CD4-positive, CD25-positive, alpha-beta regulatory T cell (primary cell): ENCODE results near the gene NUMA1. TPM values are rescaled to one million over a fixed set of nuclear protein-coding genes. Genes with fewer than 3 reads are reported as not detected.

Experiments used
- ATAC-seq, 2 donors: fragments of 150-1000 bp; cut with Tn5 transposase; one replicate each; pipeline ENCODE4 v1.10.0; 2021; ENCODE audit warnings: low read depth in 2 of 2, moderate number of reproducible peaks in 2 of 2, moderate library complexity in 1 of 2
- DNase-seq, 3 donors: peaks; one replicate each; pipeline versions ENCODE4 v3.0.0 to v3.0.0-alpha.2; 2012 to 2022; ENCODE audit warnings: mixed read lengths in 1 of 3
- H3K27ac ChIP-seq: one replicate; pipeline ENCODE4 v1.7.0; 2013; ENCODE audit warnings: mild to moderate bottlenecking, low read length; ENCODE audit not compliant: insufficient read depth, poor library complexity, severe bottlenecking
- H3K27me3 ChIP-seq: one replicate; pipeline ENCODE4 v1.7.0; 2013; ENCODE audit warnings: low read length; ENCODE audit not compliant: control insufficient read depth, insufficient read depth
- H3K36me3 ChIP-seq: one replicate; pipeline ENCODE4 v1.7.0; 2013; ENCODE audit warnings: mild to moderate bottlenecking, low read length, moderate library complexity; ENCODE audit not compliant: control insufficient read depth, insufficient read depth
- H3K4me1 ChIP-seq: 2 replicates; pipeline ENCODE4 v1.7.0; 2013; ENCODE audit warnings: mild to moderate bottlenecking, low read length; ENCODE audit not compliant: insufficient read depth, control insufficient read depth, poor library complexity, severe bottlenecking
- H3K4me3 ChIP-seq: one replicate; pipeline ENCODE4 v1.7.0; 2013; ENCODE audit warnings: low read depth, mild to moderate bottlenecking, low read length, moderate library complexity
- H3K9me3 ChIP-seq, 2 experiments: 1 replicate in 1 of 2; 2 replicates in 1 of 2; pipeline ENCODE4 v1.7.0; 2013; ENCODE audit warnings: low read length in 2 of 2, mild to moderate bottlenecking in 1 of 2, moderate library complexity in 1 of 2; ENCODE audit not compliant: control insufficient read depth in 2 of 2
- H3K27ac Mint-ChIP-seq, 3 donors: one replicate each; pipeline ENCODE4 v1.8.0; 2020 to 2022; ENCODE audit warnings: mild to moderate bottlenecking in 3 of 3, mixed read lengths in 3 of 3, moderate library complexity in 2 of 3
- H3K27me3 Mint-ChIP-seq: one replicate; pipeline ENCODE4 v1.8.0; 2022; ENCODE audit warnings: mild to moderate bottlenecking, mixed read lengths
- H3K36me3 Mint-ChIP-seq: one replicate; pipeline ENCODE4 v1.8.0; 2020; ENCODE audit warnings: mixed read lengths
- H3K4me1 Mint-ChIP-seq, 4 donors: one replicate each; pipeline ENCODE4 v1.8.0; 2020 to 2022; ENCODE audit warnings: mixed read lengths in 4 of 4, mild to moderate bottlenecking in 1 of 4
- H3K4me3 Mint-ChIP-seq, 4 donors: one replicate each; pipeline ENCODE4 v1.8.0; 2020 to 2022; ENCODE audit warnings: mild to moderate bottlenecking in 4 of 4, mixed read lengths in 4 of 4, moderate library complexity in 3 of 4
- H3K9me3 Mint-ChIP-seq, 7 donors: one replicate each; pipeline ENCODE4 v1.8.0; 2020 to 2022; ENCODE audit warnings: mixed read lengths in 7 of 7, mild to moderate bottlenecking in 3 of 7, moderate library complexity in 2 of 7
- polyA plus RNA-seq, 4 donors: library from polyadenylated mRNA; unstranded; fragments of 300-500 nt; fragmentation: Illumina TruSeq; gene quantifications; one replicate each; pipeline ENCODE4 v1.2.3, GENCODE V29; 2021
- total RNA-seq: library from RNA; stranded (reverse); gene quantifications from one replicate; pipeline ENCODE4 v1.2.3, GENCODE V29; 2022

The NUMA1 gene
- total and polyA plus RNA-seq, 5 donors from 2014 or later = 14.0 to 272 (median 23.5) TPM

- no peaks in the 10 kb centered on the region for H3K9me3 Mint-ChIP-seq
- peaks cover 27% of the 10 kb centered on the region for H3K36me3 Mint-ChIP-seq
- H3K27ac ChIP-seq = no peak overlapping the region
- peak overlapping the region in 1 of 3 donors; percentile 53 for H3K27ac Mint-ChIP-seq
- H3K4me3 ChIP-seq = no peak overlapping the region
- H3K36me3 ChIP-seq = peaks cover 20% of the 10 kb centered on the region
- H3K9me3 ChIP-seq = no peaks in the 10 kb centered on the region
- ATAC-seq (no peak), DNase-seq (no peak)
- H3K27me3 Mint-ChIP-seq = no peaks in the 10 kb centered on the region
- no peaks in the 10 kb centered on the region for H3K27me3 ChIP-seq
- no peaks in the 10 kb centered on the region for H3K4me1 ChIP-seq
- no peak overlapping the region for H3K4me3 Mint-ChIP-seq
- H3K4me1 Mint-ChIP-seq = peaks cover 0 to under 1% (median 0%) of the 10 kb centered on the region in 4 donors
Observed at GRCh38 chr11:71986131-71986530, 94.2 kb downstream of the NUMA1 start.

- no peaks in the 10 kb centered on the region for H3K27me3 ChIP-seq
- Mint-ChIP-seq H3K4me3 (no peak overlapping the region), H3K27me3 (no peaks in the 10 kb centered on the region), H3K9me3 (no peaks in the 10 kb centered on the region), H3K27ac (no peak overlapping the region), H3K4me1 (peaks cover 0 to 7% (median 2%) of the 10 kb centered on the region in 4 donors), H3K36me3 (peaks cover 10% of the 10 kb centered on the region)
- H3K4me3 ChIP-seq = no peak overlapping the region
- H3K4me1 ChIP-seq = no peaks in the 10 kb centered on the region
- ATAC-seq (no peak), DNase-seq (no peak)
- no peaks in the 10 kb centered on the region for H3K9me3 ChIP-seq
- peaks cover 8% of the 10 kb centered on the region for H3K36me3 ChIP-seq
- no peak overlapping the region for H3K27ac ChIP-seq
Observed at GRCh38 chr11:71979602-71980001, 100.7 kb downstream of the NUMA1 start.

- H3K36me3 ChIP-seq = peaks cover 8% of the 10 kb centered on the region
- H3K27me3 Mint-ChIP-seq = no peaks in the 10 kb centered on the region
- no peak for ATAC-seq
- H3K27me3 ChIP-seq = no peaks in the 10 kb centered on the region
- H3K27ac ChIP-seq = no peak overlapping the region
- no peak overlapping the region for H3K4me3 ChIP-seq
- peaks cover 10% of the 10 kb centered on the region for H3K36me3 Mint-ChIP-seq
- H3K4me3 Mint-ChIP-seq = no peak overlapping the region
- H3K9me3 ChIP-seq = no peaks in the 10 kb centered on the region
- H3K9me3 Mint-ChIP-seq = no peaks in the 10 kb centered on the region
- no peak for DNase-seq
- no peak overlapping the region for H3K27ac Mint-ChIP-seq
- peaks cover 0 to 7% (median 2%) of the 10 kb centered on the region in 4 donors for H3K4me1 Mint-ChIP-seq
- H3K4me1 ChIP-seq = no peaks in the 10 kb centered on the region
Observed at GRCh38 chr11:71979094-71979493, 101.2 kb downstream of the NUMA1 start.

- Histone ChIP-seq H3K9me3 (no peaks in the 10 kb centered on the region), H3K4me1 (no peaks in the 10 kb centered on the region), H3K36me3 (peaks cover 5% of the 10 kb centered on the region), H3K27me3 (no peaks in the 10 kb centered on the region), H3K4me3 (no peak overlapping the region), H3K27ac (no peak overlapping the region)
- peaks cover 4% of the 10 kb centered on the region for H3K36me3 Mint-ChIP-seq
- DNase-seq (peak; percentile 20 to 72 (median 54)), ATAC-seq (peak; percentile 61 to 64)
- no peaks in the 10 kb centered on the region for H3K27me3 Mint-ChIP-seq
- peaks cover 0 to 7% (median 2%) of the 10 kb centered on the region in 4 donors for H3K4me1 Mint-ChIP-seq
- H3K9me3 Mint-ChIP-seq = no peaks in the 10 kb centered on the region
- no peak overlapping the region for H3K4me3 Mint-ChIP-seq
- peak overlapping the region in 1 of 3 donors; percentile 77 for H3K27ac Mint-ChIP-seq
Observed at GRCh38 chr11:71977743-71978418, 102.5 kb downstream of the NUMA1 start.

- DNase-seq (no peak), ATAC-seq (no peak)
- Mint-ChIP-seq H3K4me3 (no peak overlapping the region), H3K27me3 (no peaks in the 10 kb centered on the region), H3K27ac (peak overlapping the region in 1 of 3 donors; percentile 50), H3K9me3 (no peaks in the 10 kb centered on the region), H3K4me1 (peaks cover 0 to 7% (median 2%) of the 10 kb centered on the region in 4 donors), H3K36me3 (no peaks in the 10 kb centered on the region)
- H3K4me3 ChIP-seq = no peak overlapping the region
- peaks cover 5% of the 10 kb centered on the region for H3K36me3 ChIP-seq
- no peak overlapping the region for H3K27ac ChIP-seq
- H3K4me1 ChIP-seq = no peaks in the 10 kb centered on the region
- H3K27me3 ChIP-seq = no peaks in the 10 kb centered on the region
- no peaks in the 10 kb centered on the region for H3K9me3 ChIP-seq
Observed at GRCh38 chr11:71977090-71977489, 103.3 kb downstream of the NUMA1 start.

GRCh38 chr11:71976551-71976950, 103.8 kb downstream of the NUMA1 start:
- ATAC-seq = no peak
- H3K27me3 Mint-ChIP-seq = no peaks in the 10 kb centered on the region
- H3K27ac Mint-ChIP-seq = no peak overlapping the region
- H3K27ac ChIP-seq = no peak overlapping the region
- H3K9me3 ChIP-seq = no peaks in the 10 kb centered on the region
- peaks cover 0 to 7% (median 2%) of the 10 kb centered on the region in 4 donors for H3K4me1 Mint-ChIP-seq
- H3K27me3 ChIP-seq = no peaks in the 10 kb centered on the region
- H3K4me3 Mint-ChIP-seq = no peak overlapping the region
- no peak overlapping the region for H3K4me3 ChIP-seq
- no peaks in the 10 kb centered on the region for H3K9me3 Mint-ChIP-seq
- DNase-seq = no peak
- H3K4me1 ChIP-seq = no peaks in the 10 kb centered on the region
- peaks cover 5% of the 10 kb centered on the region for H3K36me3 ChIP-seq
- peaks cover 5% of the 10 kb centered on the region for H3K36me3 Mint-ChIP-seq

GRCh38 chr11:71971680-71972079, 108.7 kb downstream of the NUMA1 start:
- peaks cover 13% of the 10 kb centered on the region for H3K36me3 Mint-ChIP-seq

GRCh38 chr11:71964641-71965040, 115.7 kb downstream of the NUMA1 start:
- Histone ChIP-seq H3K27ac (no peak overlapping the region), H3K4me3 (no peak overlapping the region), H3K36me3 (peaks cover 39% of the 10 kb centered on the region), H3K4me1 (no peaks in the 10 kb centered on the region), H3K27me3 (no peaks in the 10 kb centered on the region), H3K9me3 (no peaks in the 10 kb centered on the region)
- Mint-ChIP-seq H3K27ac (no peak overlapping the region), H3K4me3 (peak overlapping the region in 1 of 4 donors; percentile 10), H3K4me1 (peaks cover 0 to 5% (median 3%) of the 10 kb centered on the region in 4 donors), H3K36me3 (peaks cover 22% of the 10 kb centered on the region), H3K9me3 (peaks cover 0 to 4% (median 0%) of the 10 kb centered on the region in 7 donors), H3K27me3 (no peaks in the 10 kb centered on the region)
- ATAC-seq = no peak
- no peak for DNase-seq

More at GRCh38 chr11:71971680-71972079, 108.7 kb downstream of the NUMA1 start:
- no peaks in the 10 kb centered on the region for H3K9me3 Mint-ChIP-seq
- ATAC-seq = no peak
- no peak overlapping the region for H3K4me3 ChIP-seq
- no peak overlapping the region for H3K4me3 Mint-ChIP-seq
- no peaks in the 10 kb centered on the region for H3K27me3 Mint-ChIP-seq
- H3K4me1 Mint-ChIP-seq = no peaks in the 10 kb centered on the region
- no peaks in the 10 kb centered on the region for H3K9me3 ChIP-seq
- H3K27me3 ChIP-seq = no peaks in the 10 kb centered on the region
- no peak overlapping the region for H3K27ac ChIP-seq
- no peak for DNase-seq
- H3K4me1 ChIP-seq = no peaks in the 10 kb centered on the region
- H3K27ac Mint-ChIP-seq = no peak overlapping the region
- H3K36me3 ChIP-seq = peaks cover 14% of the 10 kb centered on the region
